Hippocampal formation (tissue), 2 donors: ENCODE data around the gene NKX6-2.

Experiments used
- DNase-seq, 2 donors: peaks; one replicate each; lab custom pipeline; 2025; lab: John Stamatoyannopoulos, UW

NKX6-2 gene

DNA sequence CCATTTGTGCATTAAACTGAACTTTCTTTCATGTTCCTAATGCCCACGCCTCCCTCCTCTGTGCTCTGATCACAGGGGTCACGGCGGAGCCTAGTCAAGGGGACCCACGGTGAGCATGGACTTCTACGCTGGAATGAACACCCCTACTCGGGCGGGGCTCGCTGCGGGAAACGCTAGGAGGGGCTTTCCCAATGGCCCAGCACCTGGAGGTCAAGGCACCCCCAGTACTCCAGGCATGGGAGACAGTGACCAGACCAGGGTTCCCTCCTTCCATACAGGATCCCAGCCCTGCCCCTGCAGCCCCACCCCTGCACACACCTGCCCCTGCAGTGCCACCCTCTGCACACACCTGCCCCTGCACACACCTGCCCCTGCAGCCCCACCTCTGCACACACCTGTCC, 27.1 kb upstream of the NKX6-2 start:
- DNase-seq = no peak

DNA sequence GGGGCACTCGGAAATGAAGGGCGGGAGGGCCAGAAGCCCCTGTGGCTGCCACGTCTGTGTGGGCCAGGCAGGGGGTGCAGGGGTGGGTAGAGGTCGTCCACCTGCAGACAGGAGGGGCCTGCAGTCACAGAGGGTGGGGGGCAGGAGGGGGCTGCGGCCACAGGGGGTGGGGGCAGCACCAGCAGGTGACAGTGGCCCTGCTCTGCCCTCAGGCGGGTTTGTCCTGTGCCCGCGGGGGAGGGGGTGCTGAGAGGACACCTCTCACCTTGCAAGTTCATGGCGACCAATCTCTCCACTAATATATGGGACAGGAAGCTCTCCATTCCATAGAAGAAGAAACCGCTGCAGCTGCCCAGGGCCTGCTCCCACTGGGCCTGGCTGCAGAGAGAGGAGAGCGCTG, 26.6 kb upstream of the NKX6-2 start:
- DNase-seq = no peak

GRCh38 chr10:132811891-132812481, 26.0 kb upstream of the NKX6-2 start:
- no peak for DNase-seq

- no peak for DNase-seq
These were observed 25.1 kb upstream of the NKX6-2 start for GRCh38 chr10:132810807-132811700.

DNA sequence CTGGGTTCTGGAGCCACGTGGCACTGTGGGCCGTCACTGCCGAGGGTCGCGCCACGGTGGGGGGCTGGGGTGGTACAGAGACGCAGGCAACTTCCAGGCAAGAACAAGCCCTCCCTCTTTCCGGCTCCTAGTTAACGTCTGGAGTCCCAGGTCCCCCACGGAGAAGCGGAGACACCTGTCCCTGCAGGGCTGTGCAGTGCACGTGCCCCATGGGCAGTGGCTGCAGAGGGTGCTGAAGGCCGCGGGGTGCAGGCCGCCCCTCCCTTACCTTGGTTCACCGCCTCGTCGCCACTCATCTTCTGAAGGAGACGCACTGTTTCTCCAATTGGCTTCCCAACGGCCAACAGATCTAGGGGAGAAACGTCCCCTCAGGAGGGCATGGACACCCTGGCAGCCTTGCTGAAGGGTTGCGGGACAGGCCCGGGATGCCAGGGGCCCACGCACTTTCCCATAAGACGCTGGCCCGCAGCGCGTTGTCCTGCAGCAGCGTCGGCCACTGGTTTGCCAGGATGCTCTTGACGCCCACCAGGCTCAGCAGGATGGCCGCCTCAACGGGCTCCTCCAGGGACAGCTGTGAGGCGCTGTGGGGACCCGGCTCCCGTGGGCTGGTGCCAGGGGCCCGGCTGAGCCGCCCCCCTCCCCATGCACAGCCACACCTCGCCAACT, 24.3 kb upstream of the NKX6-2 start:
- no peak for DNase-seq

DNA sequence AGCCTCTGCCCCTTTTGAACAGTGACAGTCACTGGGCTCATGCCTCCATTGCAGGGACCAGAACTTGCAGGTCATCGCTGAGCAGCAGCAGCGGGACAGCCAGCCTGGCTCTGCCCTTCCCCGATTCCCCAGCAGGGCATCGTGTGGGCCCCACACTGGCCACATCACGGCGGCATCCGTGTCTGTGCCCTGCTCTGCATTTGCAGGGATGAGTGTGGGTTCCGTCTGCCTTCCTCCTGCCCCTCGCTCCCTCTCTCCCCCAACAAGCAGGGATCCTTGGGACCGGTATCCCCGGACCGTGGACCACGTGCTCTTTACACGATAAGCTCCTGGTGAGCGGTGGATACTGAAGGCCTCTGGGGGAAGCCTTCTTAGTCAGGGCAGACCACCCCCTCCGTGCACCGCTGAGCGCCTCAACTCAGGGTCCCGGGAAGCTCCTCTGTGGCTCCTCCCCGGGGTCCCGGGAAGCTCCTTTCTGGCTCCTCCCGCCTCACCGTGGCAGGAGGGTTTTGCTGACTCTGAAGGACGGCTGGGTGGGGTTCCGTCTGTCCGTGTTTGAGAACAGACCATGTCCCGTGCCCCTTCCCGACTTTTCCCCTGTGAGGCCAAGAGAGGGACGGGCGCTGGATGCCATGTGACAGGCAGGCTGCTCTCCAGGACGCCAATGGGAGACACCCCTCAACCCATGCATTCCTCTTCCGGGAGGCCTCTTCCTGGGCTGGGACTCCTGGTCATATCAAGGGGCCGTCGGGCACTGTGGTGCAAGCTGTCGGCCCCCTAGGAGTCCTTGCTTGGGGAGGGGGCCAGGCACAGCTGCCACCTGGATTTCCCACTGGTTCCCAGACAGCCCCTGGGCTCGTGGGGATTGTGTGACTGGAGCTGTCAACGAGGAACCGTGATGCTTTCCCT, 23.5 kb upstream of the NKX6-2 start:
- no peak for DNase-seq

DNA sequence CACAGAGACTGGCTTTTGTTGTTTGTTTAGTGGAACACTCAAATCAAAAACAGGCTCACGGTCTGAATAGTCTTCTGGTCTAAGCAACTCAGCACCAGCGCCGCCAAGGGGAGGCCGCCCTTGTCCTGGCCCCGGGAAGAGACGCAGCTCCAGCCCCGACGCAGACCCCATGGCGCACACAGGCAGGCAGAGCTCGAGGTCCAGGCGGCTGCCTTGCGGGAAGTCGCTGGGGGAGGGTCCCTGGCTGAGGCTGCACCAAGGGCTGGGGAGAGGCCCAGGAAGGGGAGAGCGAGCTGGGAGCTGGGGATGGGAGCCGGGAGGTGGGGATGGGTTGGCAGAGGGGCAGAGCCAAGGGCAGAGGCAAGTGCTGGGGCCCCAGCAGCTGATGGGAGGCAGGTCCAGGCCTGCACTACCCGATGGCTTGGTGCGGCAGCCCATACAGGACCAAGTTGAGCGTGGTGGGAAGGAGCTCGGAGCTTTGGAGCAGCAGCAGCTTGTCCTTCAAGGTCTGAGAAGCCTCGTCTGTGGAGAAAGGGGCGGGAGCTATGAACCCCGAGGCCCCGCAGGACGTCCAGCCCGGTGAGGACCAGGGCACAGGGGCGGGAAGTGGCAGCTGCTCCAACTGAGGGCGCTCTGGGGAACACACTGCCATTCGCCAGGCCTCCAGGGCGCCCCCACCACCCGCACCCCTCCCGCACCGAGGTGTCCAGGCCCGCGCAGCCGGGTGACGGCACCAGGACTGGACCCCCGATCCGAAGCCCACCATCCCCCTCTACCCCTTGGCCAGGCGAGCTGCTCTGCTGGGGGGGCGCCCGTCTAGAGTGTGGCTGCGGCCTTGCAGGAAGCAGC, 22.7 kb upstream of the NKX6-2 start:
- DNase-seq = no peak

DNA sequence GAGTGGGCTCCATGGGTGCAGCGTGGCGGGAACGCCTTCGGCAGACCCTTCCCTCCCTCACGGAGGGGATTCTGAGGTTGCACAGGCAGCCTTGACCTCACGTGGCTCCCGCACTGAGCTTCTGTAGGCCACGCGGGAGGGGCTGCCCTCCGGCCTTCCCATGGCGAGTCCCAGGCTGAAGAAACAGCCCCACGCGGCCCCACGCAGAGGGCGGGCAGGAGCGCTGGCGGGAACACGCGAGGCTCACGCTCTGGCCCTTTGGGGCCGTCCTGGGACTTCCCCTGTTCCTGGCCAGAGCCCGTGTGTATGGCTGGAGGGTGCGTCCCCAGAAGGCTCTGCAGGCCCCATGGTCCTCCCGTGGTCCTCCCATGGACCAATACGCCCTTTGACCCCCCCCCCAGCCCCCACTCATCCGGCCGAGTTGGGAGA, 21.7 kb upstream of the NKX6-2 start:
- DNase-seq = no peak

GRCh38 chr10:132806561-132807003, 20.6 kb upstream of the NKX6-2 start:
- DNase-seq = no peak

- DNase-seq = no peak
These were observed 20.2 kb upstream of the NKX6-2 start for GRCh38 chr10:132806110-132806509.

- no peak for DNase-seq
These were observed 19.7 kb upstream of the NKX6-2 start for GRCh38 chr10:132805599-132805998.

DNA sequence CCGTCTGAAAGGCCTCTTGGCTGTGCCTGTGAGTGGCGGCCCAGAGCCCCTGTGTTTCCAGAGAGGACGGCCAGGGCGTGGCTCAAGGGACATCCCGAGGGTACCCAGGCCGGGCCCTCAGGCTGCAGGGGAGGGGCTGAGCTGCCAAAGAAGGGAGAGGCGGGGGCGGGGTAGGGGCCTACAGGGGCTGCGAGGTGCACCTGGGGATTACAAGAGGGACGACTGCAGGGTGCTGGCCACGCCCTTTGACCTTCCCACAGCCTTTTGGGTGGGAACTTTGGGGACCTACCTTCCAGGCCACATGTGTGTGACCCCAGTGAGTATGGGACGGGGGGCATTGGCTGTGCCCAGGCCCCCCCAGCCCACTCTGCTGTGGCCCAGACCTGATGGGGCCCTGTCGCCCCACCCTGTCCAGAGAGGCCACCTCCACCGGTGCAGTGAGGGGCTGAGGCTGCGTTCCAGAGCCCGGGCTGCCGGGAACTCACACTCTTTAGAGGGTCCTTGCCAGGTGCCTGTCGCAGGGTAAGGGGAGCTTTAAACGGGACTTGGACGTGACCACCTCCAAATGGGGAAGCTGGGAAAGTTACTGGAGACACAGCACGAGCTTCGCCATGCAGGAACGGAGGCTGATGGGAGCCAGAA, 19.0 kb upstream of the NKX6-2 start:
- DNase-seq = no peak

DNA sequence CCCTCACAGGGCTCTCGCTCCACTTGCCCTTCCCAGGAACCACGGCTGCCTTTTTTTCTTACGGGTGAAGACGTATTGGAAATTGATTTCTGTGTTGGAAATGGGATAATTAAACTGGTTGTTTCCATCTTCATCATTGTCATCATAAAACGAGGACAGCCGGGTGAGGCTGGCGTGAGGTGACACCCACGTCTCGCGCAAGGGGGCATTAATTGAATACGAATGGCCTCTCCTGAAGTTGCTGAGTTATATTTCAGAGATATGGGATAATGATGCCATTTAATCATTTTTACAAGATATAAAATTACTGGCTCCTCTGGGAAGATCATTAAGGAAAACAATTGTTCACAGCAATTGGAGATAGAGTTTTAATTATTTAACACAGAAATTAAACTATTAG, 18.3 kb upstream of the NKX6-2 start:
- no peak for DNase-seq

- DNase-seq = no peak
These were observed 17.7 kb upstream of the NKX6-2 start for GRCh38 chr10:132803416-132804210.

GRCh38 chr10:132802694-132803320, 16.9 kb upstream of the NKX6-2 start:
- no peak for DNase-seq

DNA sequence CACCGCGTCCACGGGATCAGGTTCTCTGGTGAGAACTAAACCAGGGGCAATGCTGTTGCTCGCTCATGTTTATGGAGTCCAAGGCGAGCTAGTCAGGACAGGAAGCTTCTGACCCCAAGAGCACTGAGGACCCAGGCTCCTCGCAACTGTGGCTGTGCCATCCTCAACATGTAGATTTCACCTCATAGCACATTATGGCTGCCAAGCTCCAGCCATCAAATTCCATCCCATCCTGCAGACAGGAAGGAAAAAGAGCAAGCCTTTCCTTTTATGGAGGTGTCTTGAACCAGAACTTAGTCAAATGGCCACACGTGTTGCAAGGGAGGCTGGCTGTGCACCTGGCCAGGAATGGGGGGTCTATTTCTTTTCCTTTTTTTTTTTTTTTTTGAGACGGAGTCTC, 16.1 kb upstream of the NKX6-2 start:
- no peak for DNase-seq

DNA sequence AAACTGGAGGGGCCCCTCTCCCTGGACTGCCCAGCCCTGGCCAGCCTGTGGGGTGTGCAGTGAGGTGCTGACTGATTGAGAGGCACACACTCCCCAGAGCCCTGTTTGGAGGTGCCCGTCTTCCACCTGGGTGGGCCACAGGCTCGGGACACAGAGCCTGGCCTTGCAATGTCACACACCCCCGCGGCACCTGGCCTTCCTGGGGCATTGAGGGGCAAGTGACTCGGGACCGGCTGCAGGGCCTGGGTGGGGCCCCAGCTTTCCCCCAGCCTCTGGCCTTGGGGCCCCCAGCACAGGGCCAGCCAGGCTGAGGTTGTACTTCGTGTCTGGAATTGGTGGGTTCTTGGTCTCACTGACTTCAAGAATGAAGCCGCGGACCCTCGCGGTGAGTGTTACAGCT, 13.9 kb upstream of the NKX6-2 start:
- DNase-seq = no peak

DNA sequence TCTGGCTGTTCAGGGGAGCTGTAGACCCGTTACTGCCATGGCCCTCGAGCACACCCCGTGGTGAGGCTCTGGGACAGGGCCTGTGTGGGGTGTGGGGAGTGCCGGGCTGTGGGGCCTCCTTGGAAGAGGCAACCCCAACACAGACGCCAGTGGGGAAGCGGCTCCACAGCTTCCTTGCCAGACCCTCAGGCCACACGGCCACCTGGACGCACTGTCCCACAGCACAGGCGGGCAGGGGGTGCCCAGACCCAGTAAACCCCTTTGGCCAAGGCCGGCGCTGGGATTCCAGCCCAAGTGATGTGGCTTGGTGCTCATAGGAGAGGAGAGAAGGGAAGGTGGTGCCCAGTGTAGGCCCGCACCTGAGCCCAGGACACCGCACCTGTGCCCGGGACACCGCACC, 12.9 kb upstream of the NKX6-2 start:
- DNase-seq = no peak

DNA sequence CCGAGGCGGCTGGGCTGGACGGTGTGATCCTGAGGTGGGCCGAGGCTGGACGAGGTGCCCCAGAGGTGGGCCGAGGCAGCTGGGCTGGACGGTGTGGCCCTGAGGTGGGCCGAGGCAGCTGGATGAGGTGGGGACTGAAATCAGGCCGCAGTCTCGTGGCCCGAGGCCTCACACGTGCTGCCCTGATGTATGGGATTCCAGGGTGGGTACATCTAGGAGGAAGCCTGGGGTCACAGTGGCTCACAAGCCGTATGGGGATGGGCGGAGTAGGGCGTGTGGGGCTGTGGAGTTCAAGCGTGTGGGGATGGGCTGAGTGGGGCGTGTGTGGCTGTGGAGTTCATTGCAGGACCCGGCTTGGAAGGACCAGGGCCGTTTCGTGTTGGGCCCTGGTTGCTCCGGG, 12.5 kb upstream of the NKX6-2 start:
- no peak for DNase-seq
